ENCODE data around the gene ZNF800. TPM values are rescaled to one million over a fixed set of nuclear protein-coding genes. Genes with fewer than 3 reads are reported as not detected.

Gene ZNF800
- total and polyA plus RNA-seq, 8 donors: 3.8 to 41.9 (median 20.9) TPM

GRCh38 chr7:127393368-127394058, 1.0 kb upstream of the ZNF800 start:
- WGBS, 5 donors: 6 to 10% (median 7%) methylated on average over 28 of the region's 28 CpGs
- DNase-seq: peak in 1 of 2 donors; percentile 45
- H3K27me3 ChIP-seq: no peaks in the 10 kb centered on the region
- peak overlapping the region; percentile 94 to 99 (median 97) for H3K27ac ChIP-seq
- no peaks in the 10 kb centered on the region for H3K9me3 ChIP-seq
- TF ChIP-seq POLR2A (IDR thresholded peaks at IDR 0.05) (no peak), EP300 (IDR thresholded peaks at IDR 0.05) (no peak), POLR2AphosphoS5 (IDR thresholded peaks at IDR 0.05) (no peak)
- TF ChIP-seq, protein P1, sequence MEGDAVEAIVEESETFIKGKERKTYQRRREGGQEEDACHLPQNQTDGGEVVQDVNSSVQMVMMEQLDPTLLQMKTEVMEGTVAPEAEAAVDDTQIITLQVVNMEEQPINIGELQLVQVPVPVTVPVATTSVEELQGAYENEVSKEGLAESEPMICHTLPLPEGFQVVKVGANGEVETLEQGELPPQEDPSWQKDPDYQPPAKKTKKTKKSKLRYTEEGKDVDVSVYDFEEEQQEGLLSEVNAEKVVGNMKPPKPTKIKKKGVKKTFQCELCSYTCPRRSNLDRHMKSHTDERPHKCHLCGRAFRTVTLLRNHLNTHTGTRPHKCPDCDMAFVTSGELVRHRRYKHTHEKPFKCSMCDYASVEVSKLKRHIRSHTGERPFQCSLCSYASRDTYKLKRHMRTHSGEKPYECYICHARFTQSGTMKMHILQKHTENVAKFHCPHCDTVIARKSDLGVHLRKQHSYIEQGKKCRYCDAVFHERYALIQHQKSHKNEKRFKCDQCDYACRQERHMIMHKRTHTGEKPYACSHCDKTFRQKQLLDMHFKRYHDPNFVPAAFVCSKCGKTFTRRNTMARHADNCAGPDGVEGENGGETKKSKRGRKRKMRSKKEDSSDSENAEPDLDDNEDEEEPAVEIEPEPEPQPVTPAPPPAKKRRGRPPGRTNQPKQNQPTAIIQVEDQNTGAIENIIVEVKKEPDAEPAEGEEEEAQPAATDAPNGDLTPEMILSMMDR (IDR thresholded peaks at IDR 0.05): no peak
- H3K4me1 ChIP-seq: peaks cover 18 to 39% (median 34%) of the 10 kb centered on the region in 4 donors
- peaks cover 0 to 20% (median 12%) of the 10 kb centered on the region in 4 donors for H3K36me3 ChIP-seq
- H3K4me3 ChIP-seq: peak overlapping the region; percentile 64 to 99 (median 90)
- intact Hi-C loops (cut with DNase I; ENCODE audit: low total_unique reads): no loop called here

DNA sequence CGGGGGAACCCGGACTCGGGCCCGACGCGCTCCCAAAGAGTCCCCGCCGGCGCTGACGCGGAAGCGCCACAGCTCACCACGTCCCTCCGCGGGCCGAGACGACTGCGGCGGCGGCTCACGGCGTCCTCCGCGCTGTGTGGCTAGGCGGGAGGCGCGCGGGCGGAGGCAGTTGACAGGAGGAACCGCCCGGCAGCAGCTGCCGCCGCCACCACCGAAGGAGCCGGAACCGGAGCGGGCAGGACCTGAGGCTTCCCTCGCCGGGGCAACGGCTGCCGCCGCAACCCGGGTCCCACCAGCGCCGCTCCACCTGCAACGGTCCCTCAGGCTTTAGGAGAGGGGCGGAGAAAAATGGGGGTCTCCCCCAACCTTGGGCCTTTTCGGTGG, 334 bp downstream of the ZNF800 start:
- H3K9me3 ChIP-seq: no peaks in the 10 kb centered on the region
- DNase-seq: peak; percentile 66 to 91
- peaks cover 18 to 52% (median 37%) of the 10 kb centered on the region in 4 donors for H3K4me1 ChIP-seq
- H3K27ac ChIP-seq: peak overlapping the region; percentile 94 to 99 (median 97)
- intact Hi-C loops (cut with DNase I; ENCODE audit: low total_unique reads): no loop called here
- no peaks in the 10 kb centered on the region for H3K27me3 ChIP-seq
- TF ChIP-seq POLR2AphosphoS5 (IDR thresholded peaks at IDR 0.05): no peak
- TF ChIP-seq EP300 (IDR thresholded peaks at IDR 0.05): no peak
- TF ChIP-seq POLR2A (IDR thresholded peaks at IDR 0.05): no peak
- TF ChIP-seq, protein P1 (IDR thresholded peaks at IDR 0.05): no peak
- peaks cover 0 to 31% (median 24%) of the 10 kb centered on the region in 4 donors for H3K36me3 ChIP-seq
- 0 to 1% (median 0%) methylated on average over 10 to 48 of the region's 48 CpGs for WGBS, 5 donors
- peak overlapping the region; percentile 64 to 99 (median 90) for H3K4me3 ChIP-seq

DNA sequence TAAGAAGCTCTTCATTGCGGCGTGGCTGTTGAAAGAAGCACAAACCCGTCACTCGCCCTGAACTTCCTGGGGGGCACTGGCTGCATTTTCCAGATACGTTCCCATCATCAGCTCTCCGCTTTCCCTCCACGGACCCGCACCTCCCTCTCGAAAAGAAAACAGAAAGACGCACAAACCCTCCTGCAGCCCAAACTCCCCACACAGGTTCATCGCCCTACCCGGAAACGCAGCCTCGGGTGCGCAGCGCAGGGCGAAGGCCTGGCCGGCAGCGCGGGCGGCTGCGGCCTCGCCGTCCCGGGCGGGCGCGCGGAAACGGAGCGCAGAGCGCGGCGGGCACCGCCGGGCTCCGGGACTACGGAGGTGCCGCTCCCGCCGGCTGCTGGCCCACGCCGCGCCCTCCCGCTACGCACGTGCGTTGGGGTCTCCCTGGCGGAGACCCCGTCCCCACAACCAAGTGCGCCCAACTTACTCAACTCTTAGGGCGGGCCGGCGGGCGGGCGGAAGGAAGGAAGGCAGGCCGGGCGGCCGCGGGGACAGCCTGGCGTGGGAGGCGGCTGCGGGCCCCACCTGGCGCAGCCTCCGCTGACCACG, 822 bp downstream of the ZNF800 start:
- H3K27me3 ChIP-seq: no peaks in the 10 kb centered on the region
- 0 to 1% (median 0%) methylated on average over 12 to 66 of the region's 66 CpGs for WGBS, 5 donors
- peak overlapping the region; percentile 94 to 99 (median 97) for H3K27ac ChIP-seq
- TF ChIP-seq, protein P1 (IDR thresholded peaks at IDR 0.05): no peak
- no peak for TF ChIP-seq POLR2AphosphoS5 (IDR thresholded peaks at IDR 0.05)
- no peak for TF ChIP-seq EP300 (IDR thresholded peaks at IDR 0.05)
- TF ChIP-seq POLR2A (IDR thresholded peaks at IDR 0.05): no peak
- peaks cover 18 to 57% (median 40%) of the 10 kb centered on the region in 4 donors for H3K4me1 ChIP-seq
- peak; percentile 50 to 75 for DNase-seq
- H3K9me3 ChIP-seq: no peaks in the 10 kb centered on the region
- intact Hi-C loops (cut with DNase I; ENCODE audit: low total_unique reads): no loop called here
- H3K36me3 ChIP-seq: peaks cover 0 to 36% (median 27%) of the 10 kb centered on the region in 4 donors
- peak overlapping the region; percentile 64 to 99 (median 90) for H3K4me3 ChIP-seq

- DNase-seq: no peak
- H3K4me1 ChIP-seq: peaks cover 18 to 62% (median 43%) of the 10 kb centered on the region in 4 donors
- peak overlapping the region; percentile 64 to 99 (median 90) for H3K4me3 ChIP-seq
- TF ChIP-seq POLR2A (IDR thresholded peaks at IDR 0.05) (no peak), POLR2AphosphoS5 (IDR thresholded peaks at IDR 0.05) (no peak), EP300 (IDR thresholded peaks at IDR 0.05) (no peak)
- TF ChIP-seq, protein P1 (IDR thresholded peaks at IDR 0.05): no peak
- no peaks in the 10 kb centered on the region for H3K27me3 ChIP-seq
- no peaks in the 10 kb centered on the region for H3K9me3 ChIP-seq
- WGBS, 5 donors: 38 to 49% (median 42%) methylated on average over 9 of the region's 9 CpGs
- H3K36me3 ChIP-seq: peaks cover 0 to 43% (median 29%) of the 10 kb centered on the region in 4 donors
- H3K27ac ChIP-seq: peak overlapping the region; percentile 94 to 99 (median 97)
- intact Hi-C loops (cut with DNase I; ENCODE audit: low total_unique reads): no loop called here
Measured at GRCh38 chr7:127390817-127391590, 1.5 kb downstream of the ZNF800 start.
